ENCODE results near the gene TLE4.
"Not testable (repeated sequence)": the region's sequence is repeated elsewhere in the genome, so short reads cannot be mapped to it uniquely, and the experiment has no call there.

TLE4 gene

GRCh38 chr9:79639354-79639753 is 67.6 kb downstream of the TLE4 start:
- no peaks in the 10 kb centered on the region for H3K27me3 ChIP-seq (ENCODE audit: insufficient read depth, low read length)
- no peak overlapping the region for H2AFZ ChIP-seq (ENCODE audit: low read depth, low read length)
- peaks cover 3% of the 10 kb centered on the region for H3K9me3 ChIP-seq (ENCODE audit: low read length)
- peaks cover 43% of the 10 kb centered on the region for H3K36me3 ChIP-seq (ENCODE audit: insufficient read depth, low read length)
- peaks cover 7% of the 10 kb centered on the region for H3K4me1 ChIP-seq (ENCODE audit: insufficient read depth, low read length)
- no peak overlapping the region for H3K4me3 ChIP-seq (ENCODE audit: low read length)

DNA sequence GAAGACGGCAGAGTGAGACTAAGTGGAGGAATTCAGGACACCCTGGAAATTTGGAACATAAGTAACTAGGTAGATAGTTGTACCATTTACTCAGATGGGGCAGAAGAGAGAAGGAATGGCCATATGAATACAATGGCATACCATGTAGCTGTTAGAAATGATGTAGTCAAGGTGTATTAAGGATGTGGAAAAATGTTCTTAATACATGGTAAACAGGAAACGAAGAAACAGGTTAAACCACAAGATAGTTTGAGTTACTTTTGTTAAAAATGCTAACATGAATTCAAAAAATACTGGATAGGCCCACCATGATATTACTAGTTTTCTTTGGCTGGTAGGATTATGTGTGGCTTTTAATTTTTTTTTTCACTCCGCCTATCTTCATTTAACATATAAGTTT is 68.3 kb downstream of the TLE4 start:
- H2AFZ ChIP-seq (ENCODE audit: low read depth, low read length); H3K9me3 ChIP-seq (ENCODE audit: low read length); H3K27me3 ChIP-seq (ENCODE audit: insufficient read depth, low read length); H3K4me3 ChIP-seq (ENCODE audit: low read length): not testable (repeated sequence)
- Histone ChIP-seq H3K4me1 (ENCODE audit: insufficient read depth, low read length) (peaks cover 14% of the 10 kb centered on the region), H3K36me3 (ENCODE audit: insufficient read depth, low read length) (peaks cover 41% of the 10 kb centered on the region)

DNA sequence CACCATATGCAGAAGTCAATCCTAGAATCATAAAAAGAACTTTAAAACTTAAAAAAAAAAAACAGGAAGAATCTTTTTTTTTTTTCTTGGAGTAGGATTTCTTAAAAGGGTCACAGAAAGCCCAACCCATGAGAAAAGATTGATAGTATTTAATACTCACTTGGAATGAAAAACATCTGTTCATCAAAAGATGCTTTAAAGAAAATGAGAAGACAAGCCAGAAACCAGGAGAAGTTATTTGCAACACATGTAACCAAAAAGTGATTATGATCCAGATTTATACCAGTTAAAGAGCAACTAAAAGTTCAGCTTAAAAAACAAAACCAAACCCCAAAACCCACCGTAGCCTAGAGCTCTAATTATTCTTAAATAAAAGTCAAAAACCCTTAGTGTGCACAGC is 69.3 kb downstream of the TLE4 start:
- peaks cover 7% of the 10 kb centered on the region for H3K9me3 ChIP-seq (ENCODE audit: low read length)
- H3K4me3 ChIP-seq (ENCODE audit: low read length): no peak overlapping the region
- H3K27me3 ChIP-seq (ENCODE audit: insufficient read depth, low read length): no peaks in the 10 kb centered on the region
- H3K36me3 ChIP-seq (ENCODE audit: insufficient read depth, low read length): peaks cover 34% of the 10 kb centered on the region
- no peak overlapping the region for H2AFZ ChIP-seq (ENCODE audit: low read depth, low read length)
- peaks cover 24% of the 10 kb centered on the region for H3K4me1 ChIP-seq (ENCODE audit: insufficient read depth, low read length)

DNA sequence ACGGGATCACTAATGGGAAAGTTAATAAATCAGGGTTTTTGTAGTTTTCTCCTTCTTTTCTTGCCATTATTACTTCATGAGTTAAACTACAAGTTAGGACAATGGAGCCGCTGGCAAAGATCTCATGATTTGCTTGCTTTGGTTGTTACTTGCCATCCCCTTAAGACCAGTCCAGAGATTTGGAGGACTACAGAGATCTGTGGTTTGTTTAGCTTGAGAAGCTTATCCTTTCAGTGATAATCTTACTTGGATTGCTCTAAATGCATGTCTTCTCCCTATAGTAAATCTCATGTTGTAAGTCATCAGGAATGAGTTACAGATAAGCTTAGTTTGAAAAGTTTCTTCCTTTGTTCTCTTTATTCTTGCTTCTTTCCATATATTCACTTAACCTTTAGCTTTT is 70.9 kb downstream of the TLE4 start:
- Histone ChIP-seq H2AFZ (ENCODE audit: low read depth, low read length) (no peak overlapping the region), H3K9me3 (ENCODE audit: low read length) (peaks cover 7% of the 10 kb centered on the region), H3K4me1 (ENCODE audit: insufficient read depth, low read length) (peaks cover 24% of the 10 kb centered on the region), H3K4me3 (ENCODE audit: low read length) (no peak overlapping the region), H3K36me3 (ENCODE audit: insufficient read depth, low read length) (peaks cover 28% of the 10 kb centered on the region), H3K27me3 (ENCODE audit: insufficient read depth, low read length) (no peaks in the 10 kb centered on the region)

- Histone ChIP-seq H3K36me3 (ENCODE audit: insufficient read depth, low read length) (peaks cover 28% of the 10 kb centered on the region), H2AFZ (ENCODE audit: low read depth, low read length) (no peak overlapping the region), H3K4me1 (ENCODE audit: insufficient read depth, low read length) (peaks cover 24% of the 10 kb centered on the region)
These were observed 72.3 kb downstream of the TLE4 start for GRCh38 chr9:79644048-79644447.

DNA sequence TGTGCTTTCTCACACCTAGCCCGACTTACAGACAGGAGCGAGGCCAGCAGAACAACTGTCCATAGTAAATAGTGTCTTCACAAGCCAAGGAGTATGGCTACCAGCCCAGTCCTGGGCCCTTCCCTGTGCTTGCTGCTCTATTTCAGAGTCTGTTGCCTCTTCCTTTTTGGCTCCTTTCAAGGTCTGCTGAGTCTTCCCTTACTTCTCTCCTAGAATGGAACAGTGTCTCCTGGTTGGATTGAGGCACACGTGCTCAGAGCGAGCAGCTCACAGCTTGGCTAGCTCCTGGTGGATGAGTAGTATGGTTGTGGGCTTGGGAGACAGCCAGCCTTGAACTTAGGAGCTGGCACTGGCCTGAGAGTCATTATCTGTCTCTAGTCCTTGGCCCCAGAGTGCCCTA is 72.8 kb downstream of the TLE4 start:
- Histone ChIP-seq H2AFZ (ENCODE audit: low read depth, low read length) (no peak overlapping the region), H3K4me1 (ENCODE audit: insufficient read depth, low read length) (peaks cover 24% of the 10 kb centered on the region), H3K27me3 (ENCODE audit: insufficient read depth, low read length) (no peaks in the 10 kb centered on the region), H3K36me3 (ENCODE audit: insufficient read depth, low read length) (peaks cover 29% of the 10 kb centered on the region), H3K9me3 (ENCODE audit: low read length) (peaks cover 7% of the 10 kb centered on the region), H3K4me3 (ENCODE audit: low read length) (no peak overlapping the region)

More at GRCh38 chr9:79644048-79644447, 72.3 kb downstream of the TLE4 start:
- H3K4me3 ChIP-seq (ENCODE audit: low read length): no peak overlapping the region
- peaks cover 7% of the 10 kb centered on the region for H3K9me3 ChIP-seq (ENCODE audit: low read length)
- no peaks in the 10 kb centered on the region for H3K27me3 ChIP-seq (ENCODE audit: insufficient read depth, low read length)

DNA sequence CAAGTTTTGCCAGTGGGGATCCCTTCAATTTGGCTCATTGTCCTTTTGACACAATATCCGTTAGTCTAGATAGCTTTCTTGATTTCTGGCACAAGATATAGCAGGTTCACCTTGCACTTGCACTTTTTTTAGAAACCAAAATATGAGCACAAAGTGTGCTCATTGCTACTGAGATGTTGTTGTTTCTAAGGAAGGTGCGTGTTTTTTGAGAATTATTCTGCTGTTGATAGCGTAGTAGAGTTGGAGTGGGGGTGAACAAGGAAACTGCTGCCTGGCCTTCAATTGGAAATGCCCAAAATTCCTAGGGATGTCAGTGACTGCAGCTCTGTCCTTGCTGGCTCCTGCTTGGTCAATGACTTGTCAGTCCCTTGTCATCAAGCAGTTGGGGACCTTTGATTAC is 73.3 kb downstream of the TLE4 start:
- H2AFZ ChIP-seq (ENCODE audit: low read depth, low read length): no peak overlapping the region
- H3K4me3 ChIP-seq (ENCODE audit: low read length): no peak overlapping the region
- H3K27me3 ChIP-seq (ENCODE audit: insufficient read depth, low read length): no peaks in the 10 kb centered on the region
- H3K9me3 ChIP-seq (ENCODE audit: low read length): peaks cover 7% of the 10 kb centered on the region
- H3K4me1 ChIP-seq (ENCODE audit: insufficient read depth, low read length): peaks cover 25% of the 10 kb centered on the region
- peaks cover 28% of the 10 kb centered on the region for H3K36me3 ChIP-seq (ENCODE audit: insufficient read depth, low read length)

- no peak overlapping the region for H2AFZ ChIP-seq (ENCODE audit: low read depth, low read length)
- H3K36me3 ChIP-seq (ENCODE audit: insufficient read depth, low read length): peaks cover 25% of the 10 kb centered on the region
- no peak overlapping the region for H3K4me3 ChIP-seq (ENCODE audit: low read length)
- H3K27me3 ChIP-seq (ENCODE audit: insufficient read depth, low read length): no peaks in the 10 kb centered on the region
- H3K9me3 ChIP-seq (ENCODE audit: low read length): peaks cover 7% of the 10 kb centered on the region
- peaks cover 33% of the 10 kb centered on the region for H3K4me1 ChIP-seq (ENCODE audit: insufficient read depth, low read length)
These were observed 74.3 kb downstream of the TLE4 start for GRCh38 chr9:79646096-79646495.

DNA sequence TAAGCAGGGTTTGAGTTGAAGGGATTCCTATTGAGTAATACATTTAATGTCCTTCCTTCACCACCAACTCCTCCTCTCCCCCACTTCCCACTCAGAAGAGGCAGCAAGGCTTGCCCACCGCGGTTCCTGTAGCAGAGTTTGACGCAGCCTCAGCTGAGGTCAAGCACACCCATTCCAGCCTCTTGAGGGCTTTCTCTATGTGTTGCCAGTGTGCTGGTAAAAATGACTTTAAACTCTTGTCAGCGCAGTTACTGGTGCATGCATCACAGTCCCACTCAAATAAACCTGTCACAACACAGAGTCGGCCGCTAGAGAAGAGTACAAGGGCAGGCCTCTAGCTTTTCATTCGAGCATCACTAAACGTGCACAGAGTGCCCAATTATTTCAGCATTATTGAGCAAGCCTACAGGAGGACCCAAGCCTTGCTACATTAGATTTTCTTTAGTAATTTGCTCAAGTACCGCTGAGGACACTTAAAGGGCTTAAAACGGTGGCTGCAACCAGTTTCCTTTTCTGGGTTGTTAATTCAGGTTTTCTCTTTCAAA is 79.6 kb downstream of the TLE4 start:
- Histone ChIP-seq H2AFZ (ENCODE audit: low read depth, low read length) (no peak overlapping the region), H3K36me3 (ENCODE audit: insufficient read depth, low read length) (peaks cover 50% of the 10 kb centered on the region), H3K4me1 (ENCODE audit: insufficient read depth, low read length) (peaks cover 12% of the 10 kb centered on the region), H3K27me3 (ENCODE audit: insufficient read depth, low read length) (no peaks in the 10 kb centered on the region), H3K9me3 (ENCODE audit: low read length) (no peaks in the 10 kb centered on the region), H3K4me3 (ENCODE audit: low read length) (no peak overlapping the region)

DNA sequence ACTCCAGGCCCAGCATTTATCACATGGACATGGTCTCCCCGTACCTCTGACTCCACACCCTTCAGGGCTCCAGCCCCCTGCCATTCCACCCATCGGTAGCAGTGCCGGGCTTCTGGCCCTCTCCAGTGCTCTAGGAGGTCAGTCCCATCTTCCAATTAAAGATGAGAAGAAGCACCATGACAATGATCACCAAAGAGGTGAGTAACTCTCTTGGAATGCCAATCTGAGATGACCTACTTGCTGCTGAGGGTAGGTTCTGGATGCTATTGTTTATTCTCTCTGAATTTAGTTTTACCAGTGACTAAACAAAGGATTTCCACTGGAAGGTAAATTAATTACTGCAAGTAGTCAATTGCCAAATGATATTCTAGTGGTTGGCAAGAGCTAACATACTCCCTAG is 80.8 kb downstream of the TLE4 start:
- peaks cover 58% of the 10 kb centered on the region for H3K36me3 ChIP-seq (ENCODE audit: insufficient read depth, low read length)
- H3K4me3 ChIP-seq (ENCODE audit: low read length): no peak overlapping the region
- peaks cover 12% of the 10 kb centered on the region for H3K4me1 ChIP-seq (ENCODE audit: insufficient read depth, low read length)
- no peak overlapping the region for H2AFZ ChIP-seq (ENCODE audit: low read depth, low read length)
- H3K9me3 ChIP-seq (ENCODE audit: low read length): no peaks in the 10 kb centered on the region
- H3K27me3 ChIP-seq (ENCODE audit: insufficient read depth, low read length): no peaks in the 10 kb centered on the region

GRCh38 chr9:79654591-79655382 is 83.0 kb downstream of the TLE4 start:
- H3K4me1 ChIP-seq (ENCODE audit: insufficient read depth, low read length): peaks cover 12% of the 10 kb centered on the region
- peaks cover 59% of the 10 kb centered on the region for H3K36me3 ChIP-seq (ENCODE audit: insufficient read depth, low read length)

GRCh38 chr9:79655551-79655950 is 83.8 kb downstream of the TLE4 start:
- no peaks in the 10 kb centered on the region for H3K27me3 ChIP-seq (ENCODE audit: insufficient read depth, low read length)
- H3K9me3 ChIP-seq (ENCODE audit: low read length): no peaks in the 10 kb centered on the region
- H2AFZ ChIP-seq (ENCODE audit: low read depth, low read length): no peak overlapping the region
- peaks cover 15% of the 10 kb centered on the region for H3K4me1 ChIP-seq (ENCODE audit: insufficient read depth, low read length)
- H3K36me3 ChIP-seq (ENCODE audit: insufficient read depth, low read length): peaks cover 59% of the 10 kb centered on the region
- no peak overlapping the region for H3K4me3 ChIP-seq (ENCODE audit: low read length)

More at GRCh38 chr9:79654591-79655382, 83.0 kb downstream of the TLE4 start:
- not testable (repeated sequence) for H3K9me3 ChIP-seq (ENCODE audit: low read length); H3K27me3 ChIP-seq (ENCODE audit: insufficient read depth, low read length); H2AFZ ChIP-seq (ENCODE audit: low read depth, low read length); H3K4me3 ChIP-seq (ENCODE audit: low read length)

GRCh38 chr9:79656169-79656568 is 84.4 kb downstream of the TLE4 start:
- H3K27me3 ChIP-seq (ENCODE audit: insufficient read depth, low read length): no peaks in the 10 kb centered on the region
- peaks cover 59% of the 10 kb centered on the region for H3K36me3 ChIP-seq (ENCODE audit: insufficient read depth, low read length)
- no peak overlapping the region for H3K4me3 ChIP-seq (ENCODE audit: low read length)
- H2AFZ ChIP-seq (ENCODE audit: low read depth, low read length): no peak overlapping the region
- peaks cover 16% of the 10 kb centered on the region for H3K4me1 ChIP-seq (ENCODE audit: insufficient read depth, low read length)
- H3K9me3 ChIP-seq (ENCODE audit: low read length): no peaks in the 10 kb centered on the region

Data from neuron (in vitro differentiated cells).